NCI-H748 (cell line): ENCODE data around the gene ARNT2.
A peak's percentile ranks its signal among the peaks of the same experiment; 100 is the strongest.
"Not testable (repeated sequence)": the region's sequence is repeated elsewhere in the genome, so short reads cannot be mapped to it uniquely, and the experiment has no call there.

Experiments used
- DNase-seq: peaks from one replicate; lab custom pipeline; 2025; ENCODE audit not compliant: unreplicated experiment; lab: John Stamatoyannopoulos, UW

The ARNT2 gene

DNA sequence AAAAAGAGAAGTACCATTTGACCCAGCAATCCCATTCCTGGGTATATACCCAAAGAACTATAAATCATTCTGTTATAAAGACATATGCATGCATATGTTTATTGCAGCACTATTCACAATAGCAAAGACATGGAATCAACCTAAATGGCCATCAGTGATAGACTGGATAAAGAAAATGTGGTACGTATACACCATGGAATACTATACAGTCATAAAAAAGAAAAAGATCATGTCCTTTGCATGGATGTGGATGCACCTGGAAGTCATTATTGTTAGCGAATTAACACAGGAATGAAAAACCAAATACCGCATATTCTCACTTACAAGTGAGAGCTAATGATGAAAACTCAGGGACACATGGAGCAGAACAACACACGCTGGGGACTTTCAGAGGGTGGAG is 106.8 kb downstream of the ARNT2 start:
- not testable (repeated sequence) for DNase-seq

DNA sequence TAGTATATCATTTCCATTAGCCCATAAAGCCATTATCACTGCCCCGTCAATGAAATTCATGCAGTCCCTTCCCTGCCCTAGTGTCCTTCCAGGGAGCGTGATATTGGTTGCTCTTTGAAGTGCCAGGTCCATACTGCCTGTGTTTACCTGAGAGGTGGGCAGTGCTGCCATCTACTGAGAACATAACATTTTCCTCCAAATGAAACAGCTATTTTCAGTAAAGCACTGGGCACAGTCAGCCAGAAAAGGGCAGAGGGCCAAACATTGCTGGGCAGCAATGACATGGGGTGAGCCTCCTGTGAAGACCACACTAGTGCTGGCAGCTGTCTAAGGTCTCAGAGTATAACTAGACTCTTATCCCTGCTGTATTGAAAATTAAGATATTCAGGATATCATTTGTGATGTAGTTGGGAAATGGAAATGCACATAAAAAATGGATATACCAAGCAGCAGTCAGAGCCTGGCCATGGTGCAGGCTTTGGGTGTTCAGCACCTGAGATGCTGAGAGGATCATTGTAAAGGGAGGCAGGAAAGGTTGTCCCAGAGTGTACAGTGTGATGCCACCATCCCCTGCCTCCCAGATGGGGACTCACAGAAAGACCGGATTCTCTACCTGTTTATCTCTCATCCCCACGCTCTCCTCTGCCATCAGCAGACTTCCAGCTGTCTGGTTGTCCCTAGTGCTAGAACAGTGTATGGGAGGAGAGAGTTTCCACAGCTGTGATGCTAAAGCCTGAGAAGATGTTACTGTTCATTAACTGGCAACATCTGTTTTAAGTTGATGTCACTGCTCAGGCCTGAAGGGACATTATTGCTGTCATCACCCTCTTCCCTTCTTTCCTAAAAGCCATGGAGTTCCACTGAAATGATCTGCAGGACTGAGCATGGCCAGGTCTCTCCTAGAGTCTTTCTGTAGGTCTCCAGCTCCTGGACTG is 108.8 kb downstream of the ARNT2 start:
- DNase-seq: peak; percentile 33

DNA sequence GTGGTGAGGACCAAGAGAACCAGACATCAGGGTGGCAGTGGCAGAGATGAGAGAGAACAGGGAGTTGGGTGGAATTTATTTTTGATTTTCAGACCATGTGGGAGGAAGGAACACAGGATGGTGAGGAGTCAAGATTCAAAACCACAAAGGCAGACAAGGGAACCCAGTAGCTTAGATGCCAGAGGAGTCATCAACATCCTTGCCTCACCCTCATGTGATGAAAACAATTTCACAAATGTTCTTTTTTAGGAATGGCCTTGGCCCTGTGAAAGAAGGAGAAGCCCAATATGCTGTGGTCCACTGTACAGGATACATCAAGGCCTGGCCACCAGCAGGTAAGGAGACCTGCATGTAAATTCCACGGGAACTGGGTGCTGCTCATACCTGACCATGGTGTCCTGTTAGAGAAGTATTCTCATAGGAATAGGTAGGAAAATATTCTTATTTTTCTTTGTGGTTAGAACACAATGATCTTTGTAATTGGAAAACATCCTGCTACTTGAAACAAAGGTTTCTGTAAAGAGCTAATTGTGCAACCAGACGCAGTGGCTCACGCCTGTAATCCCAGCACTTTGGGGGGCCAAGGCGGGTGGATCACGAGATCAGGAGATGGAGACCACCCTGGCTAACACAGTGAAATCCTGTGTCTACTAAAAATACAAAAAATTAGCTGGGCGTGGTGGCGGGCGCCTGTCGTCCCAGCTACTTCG is 110.0 kb downstream of the ARNT2 start:
- no peak for DNase-seq

DNA sequence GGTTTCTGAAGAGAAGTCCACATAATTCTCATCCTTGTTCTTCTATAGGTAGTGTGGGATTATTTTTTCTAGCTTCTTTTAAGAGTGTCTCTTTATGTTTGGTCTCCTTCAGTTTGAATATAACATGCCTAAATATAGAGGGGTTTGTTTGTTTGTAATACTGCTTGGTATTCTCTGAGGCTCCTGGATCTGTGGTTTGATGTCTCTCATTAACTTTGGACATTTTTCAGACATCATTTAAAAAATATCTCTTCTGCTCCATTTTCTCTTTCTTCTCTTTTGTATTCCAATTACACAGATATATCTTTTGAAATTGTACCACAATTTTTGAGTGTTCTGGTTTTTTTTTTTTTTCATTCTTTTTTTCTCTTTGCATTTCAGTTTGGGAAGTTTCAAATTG is 113.1 kb downstream of the ARNT2 start:
- no peak for DNase-seq

DNA sequence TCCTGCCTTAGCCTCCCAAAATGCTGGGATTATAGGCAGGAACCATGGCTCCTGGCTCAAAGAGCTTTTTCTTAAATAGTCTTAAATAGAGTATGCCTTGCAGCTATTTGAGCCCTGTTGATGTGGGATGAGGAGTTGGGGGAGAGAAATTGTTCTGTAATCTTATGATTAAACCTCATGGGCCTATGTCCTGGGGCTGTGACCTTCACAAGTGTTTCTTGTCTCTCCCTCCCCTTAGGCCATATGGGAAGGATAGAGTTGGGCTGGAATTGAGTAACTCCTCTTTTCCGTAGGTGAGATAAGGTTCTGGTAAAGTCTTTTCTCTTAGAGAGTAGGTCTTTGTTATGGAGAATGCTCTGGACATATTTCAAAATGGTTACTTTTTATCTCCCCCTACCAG is 114.3 kb downstream of the ARNT2 start:
- no peak for DNase-seq

DNA sequence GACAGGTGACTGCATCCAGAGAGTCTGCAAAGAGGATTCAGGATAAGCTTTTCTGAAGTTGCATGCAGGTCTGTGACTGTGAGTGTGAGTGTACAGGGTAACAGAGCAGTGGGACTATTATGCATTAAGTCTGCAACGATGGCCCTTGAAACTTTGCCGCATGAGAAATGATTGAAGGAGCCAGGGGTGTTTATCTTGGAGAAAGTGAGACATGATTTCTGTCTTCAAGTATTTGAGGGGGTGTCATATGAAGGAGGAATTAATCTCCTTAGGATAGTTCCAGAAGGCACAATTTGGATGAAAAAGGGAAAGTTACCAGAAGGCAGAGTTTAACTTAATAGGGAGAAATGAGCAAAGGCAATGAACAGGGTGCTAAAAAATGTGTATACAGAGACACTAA is 119.6 kb downstream of the ARNT2 start:
- no peak for DNase-seq

- no peak for DNase-seq
These were observed 121.7 kb downstream of the ARNT2 start for GRCh38 chr15:80525853-80526252.

GRCh38 chr15:80526556-80527340 is 122.6 kb downstream of the ARNT2 start:
- no peak for DNase-seq

DNA sequence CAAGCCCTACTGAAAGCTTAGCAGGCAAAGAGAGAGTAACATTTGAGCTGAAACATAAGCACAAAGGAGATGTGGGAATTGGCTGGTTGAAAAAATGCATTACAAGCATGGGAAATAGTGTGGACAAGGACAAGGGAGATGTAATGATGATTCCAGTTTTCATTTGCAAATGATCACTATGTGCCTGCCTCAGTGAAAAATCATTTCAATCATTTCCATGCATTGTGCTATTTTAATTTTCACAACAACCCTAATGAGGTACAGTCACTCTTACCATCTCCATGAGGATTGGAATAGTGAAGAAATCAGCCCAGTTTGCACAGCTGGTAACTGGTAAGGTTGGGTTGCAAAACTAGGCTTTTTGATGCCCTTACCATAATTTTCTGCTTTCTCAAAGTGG is 123.2 kb downstream of the ARNT2 start:
- DNase-seq: no peak

DNA sequence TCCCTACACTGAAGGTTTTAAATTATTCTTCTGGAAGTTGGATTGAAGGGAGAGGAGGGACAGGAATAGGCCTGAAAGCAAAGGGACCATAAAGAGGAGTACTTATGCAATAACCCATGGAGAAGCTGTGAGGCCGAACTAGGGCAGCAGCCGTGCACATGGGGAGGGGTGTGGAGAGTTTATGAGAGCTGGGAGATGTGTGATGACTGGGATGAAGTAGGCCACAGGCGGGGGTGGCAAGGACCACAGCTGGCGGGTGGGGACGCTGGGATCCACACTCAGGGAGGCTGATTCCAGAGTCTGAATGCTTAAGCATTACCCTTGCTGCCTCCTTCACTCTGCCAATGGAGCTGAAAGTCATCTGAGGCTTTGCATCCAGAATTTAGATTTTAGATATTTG is 123.8 kb downstream of the ARNT2 start:
- no peak for DNase-seq

DNA sequence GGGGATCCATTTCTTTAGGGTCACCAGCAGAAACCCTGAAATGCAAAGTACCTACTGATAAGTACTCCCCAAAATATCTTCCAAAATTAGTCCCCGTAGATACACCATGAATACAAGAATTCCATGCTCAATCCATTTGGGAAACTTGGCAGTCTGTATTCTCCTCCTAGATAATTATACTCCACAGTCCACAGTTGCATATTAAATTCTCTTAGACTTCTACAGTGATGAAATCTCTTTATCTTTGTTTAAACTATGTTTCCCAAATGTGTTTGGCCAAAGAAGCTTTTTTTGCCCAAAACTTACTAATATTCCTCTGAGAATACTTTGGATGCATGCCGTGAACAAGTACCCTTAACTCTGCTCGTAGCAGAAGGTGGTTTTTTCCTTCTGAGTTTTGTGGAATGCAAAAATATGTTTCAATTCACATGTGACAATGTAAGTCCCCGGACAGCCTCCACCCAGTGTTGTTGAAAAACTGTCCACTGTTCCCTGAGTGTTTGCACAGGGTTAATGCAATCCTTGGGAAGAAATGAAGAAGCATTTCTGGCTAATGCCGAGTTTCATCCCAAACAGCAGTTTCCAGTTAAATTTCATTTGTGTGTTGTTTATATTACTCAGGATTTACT is 126.7 kb downstream of the ARNT2 start:
- no peak for DNase-seq

DNA sequence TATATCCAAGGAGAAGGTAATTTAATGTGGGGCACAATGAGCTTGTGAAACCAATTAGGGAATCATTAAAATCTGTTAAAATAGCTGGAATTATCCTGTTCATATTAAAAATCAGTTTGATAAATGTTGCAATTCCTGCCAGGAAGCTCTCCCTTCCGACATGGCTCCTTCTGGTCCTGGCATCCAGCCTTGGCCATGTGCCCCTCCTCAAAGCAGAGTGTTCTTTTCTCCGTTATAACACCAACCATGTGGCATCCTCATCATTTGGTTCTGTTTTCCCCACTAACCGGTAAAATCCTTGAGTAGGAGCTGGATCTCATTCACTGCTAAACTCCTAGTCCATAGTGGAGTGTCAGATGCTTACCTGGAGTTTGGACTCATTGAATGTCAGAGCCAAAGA is 127.2 kb downstream of the ARNT2 start:
- DNase-seq: no peak

DNA sequence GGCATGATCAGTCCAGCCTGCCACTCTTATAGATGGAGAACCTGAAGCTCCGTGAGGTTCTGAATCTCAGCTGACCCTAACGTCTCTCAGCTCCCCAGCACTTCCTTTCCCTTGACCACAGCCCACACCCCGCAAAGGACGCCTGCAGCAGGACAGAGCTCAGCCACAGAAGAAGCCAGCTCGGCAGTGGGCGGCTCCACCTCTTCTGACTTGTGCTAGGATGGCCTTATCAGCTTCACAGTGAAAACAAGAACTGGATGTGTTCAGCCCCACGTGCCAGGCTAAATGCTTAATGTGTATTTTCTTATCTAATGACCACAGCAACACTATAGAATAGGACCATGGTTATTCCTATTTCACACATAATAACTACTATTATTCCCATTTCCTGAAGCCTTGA is 127.6 kb downstream of the ARNT2 start:
- DNase-seq: no peak

DNA sequence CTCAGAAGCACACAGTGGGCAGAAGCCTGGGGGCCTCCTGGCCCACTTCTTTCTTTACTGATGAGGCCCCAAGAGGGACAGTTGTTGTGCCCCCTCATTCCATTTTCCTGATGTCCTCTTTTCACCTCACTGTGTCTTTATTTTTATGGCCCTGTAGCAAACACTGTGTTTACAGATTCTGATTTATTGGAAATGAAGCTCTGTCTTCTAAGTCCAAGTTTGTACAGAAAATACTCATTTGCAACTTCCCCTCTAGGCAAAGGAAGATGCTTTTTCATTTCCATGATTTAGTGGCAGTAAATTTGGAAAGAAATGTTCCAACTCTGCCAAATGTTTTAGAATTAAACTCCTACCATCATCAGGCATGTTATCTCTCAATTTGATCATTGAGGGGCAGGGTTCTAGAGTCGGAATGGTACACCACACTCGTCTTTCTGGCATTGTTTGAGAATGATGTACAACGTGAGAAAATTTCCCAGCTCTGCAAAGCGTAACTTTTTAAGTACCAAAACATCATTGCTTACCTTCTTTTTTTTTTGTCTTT is 129.7 kb downstream of the ARNT2 start:
- no peak for DNase-seq

- DNase-seq: peak; percentile 98
These were observed 132.0 kb downstream of the ARNT2 start for GRCh38 chr15:80536231-80536630.

- peak; percentile 87 for DNase-seq
These were observed 132.5 kb downstream of the ARNT2 start for GRCh38 chr15:80536716-80537115.

GRCh38 chr15:80545078-80545477 is 140.9 kb downstream of the ARNT2 start:
- DNase-seq: no peak

DNA sequence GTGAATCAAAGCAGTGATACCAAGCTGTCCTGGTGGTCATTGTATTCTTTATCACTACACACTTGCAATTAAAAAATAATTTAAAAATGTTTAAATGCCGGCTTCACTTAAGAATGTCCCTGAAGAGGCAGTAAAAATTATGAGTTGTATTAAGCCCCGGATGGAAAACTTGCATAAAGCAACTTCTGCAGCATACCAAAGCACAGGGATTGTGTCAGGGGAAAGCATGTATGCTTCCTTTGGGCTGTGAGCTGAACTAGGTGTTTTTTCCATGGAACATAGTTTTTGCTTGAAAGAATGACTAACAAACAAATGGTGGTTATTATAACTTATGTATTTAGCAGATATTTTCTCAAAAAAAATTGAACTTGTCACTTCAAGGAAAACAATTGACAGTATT is 143.1 kb downstream of the ARNT2 start:
- DNase-seq: no peak

- no peak for DNase-seq
These were observed 145.0 kb downstream of the ARNT2 start for GRCh38 chr15:80549191-80549590.

DNA sequence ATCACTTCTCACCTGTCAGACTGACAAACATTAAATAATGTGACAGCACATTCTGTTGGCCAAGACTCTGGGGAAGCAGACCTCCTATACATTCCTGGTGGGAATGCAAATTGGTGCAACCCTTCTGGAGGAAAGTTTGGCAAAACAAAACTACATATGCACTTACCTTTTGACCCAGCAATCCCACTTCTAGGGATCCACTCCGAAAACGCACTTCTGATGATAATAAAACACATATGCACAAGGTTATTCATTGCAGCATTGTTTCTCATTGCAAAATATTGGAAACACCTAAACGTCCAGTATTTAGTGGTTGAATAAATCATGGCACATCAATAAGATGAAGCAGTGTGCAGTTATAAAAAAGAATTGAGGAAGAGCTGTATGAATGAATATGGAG is 145.5 kb downstream of the ARNT2 start:
- DNase-seq: no peak
